Measurements from ENCODE around the gene TMBIM1.

DNA sequence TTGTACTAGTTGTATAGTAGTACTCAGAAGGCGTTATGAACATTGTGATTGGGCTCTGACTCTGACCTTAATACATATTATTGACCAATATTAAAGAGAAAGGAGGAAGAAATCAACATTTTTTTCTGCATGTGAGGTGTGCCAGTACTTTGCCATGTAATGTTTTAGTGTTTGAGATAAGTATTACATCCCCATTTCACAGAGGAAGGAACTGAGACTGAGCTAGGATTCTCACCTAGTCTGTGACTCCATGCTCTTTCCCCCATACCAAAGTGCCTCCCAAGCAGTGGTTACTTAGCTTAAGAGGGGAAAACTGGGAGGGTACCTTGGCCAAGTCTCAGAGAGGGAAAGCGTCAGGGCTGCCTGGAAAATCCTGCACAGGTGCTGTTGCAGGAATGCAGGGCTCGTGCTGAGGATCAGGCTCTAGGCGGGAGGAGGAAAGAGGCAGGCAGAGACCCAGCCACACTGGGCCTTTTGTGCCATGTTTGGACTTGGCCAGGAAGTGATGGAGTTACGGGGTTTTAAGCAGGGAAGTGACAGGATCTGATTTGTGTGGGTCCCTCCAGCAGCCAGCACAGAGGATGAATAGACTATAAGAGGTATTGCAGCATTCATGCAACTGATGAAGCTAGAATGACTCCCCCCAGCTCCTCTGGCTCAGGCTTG, 20.3 kb downstream of the TMBIM1 start:
- TF ChIP-seq POLR2AphosphoS5 (IDR thresholded peaks at IDR 0.05) (no peak), POLR2A (IDR thresholded peaks at IDR 0.05) (no peak)
